Fibroblast of skin of back (primary cell): Measurements from ENCODE around the gene USB1. TPM values are rescaled to one million over a fixed set of nuclear protein-coding genes. Genes with fewer than 3 reads are reported as not detected.

Experiments
- DNase-seq: peaks from one replicate; pipeline ENCODE4 v3.0.0-alpha.2; 2013
- polyA plus RNA-seq, 2 experiments: library from polyadenylated mRNA; unstranded; fragments of 120-200 nt; gene quantifications; one replicate each; pipeline ENCODE4 v1.2.1, GENCODE V29; 2013; ENCODE audit not compliant: insufficient read length in 2 of 2

Gene USB1
- 48.9 TPM for polyA plus RNA-seq (2013, experiment 1 of 2; ENCODE audit: insufficient read length)
- 30.6 TPM for polyA plus RNA-seq (2013, experiment 2 of 2; ENCODE audit: insufficient read length)

- peak; percentile 81 for DNase-seq
Measured at GRCh38 chr16:58000706-58001676, at the start of gene USB1. Gene USB1, plus strand, starts transcription at chr16:58001407. Its CDS starts 77 bp downstream, at chr16:58001484.

- no peak for DNase-seq
Measured at GRCh38 chr16:57952909-57953308, 48.3 kb upstream of the USB1 start.

- DNase-seq = no peak
Measured at GRCh38 chr16:57953857-57954256, 47.4 kb upstream of the USB1 start.

- DNase-seq = no peak
Measured at GRCh38 chr16:57955572-57956188, 45.5 kb upstream of the USB1 start.

- DNase-seq = no peak
Measured at GRCh38 chr16:57956270-57956808, 44.9 kb upstream of the USB1 start.

GRCh38 chr16:57956924-57957672, 44.1 kb upstream of the USB1 start:
- DNase-seq = no peak

GRCh38 chr16:57957673-57958392, 43.4 kb upstream of the USB1 start:
- no peak for DNase-seq

GRCh38 chr16:57958544-57958943, 42.7 kb upstream of the USB1 start:
- DNase-seq = no peak

- no peak for DNase-seq
Measured at GRCh38 chr16:57959121-57959520, 42.1 kb upstream of the USB1 start.

GRCh38 chr16:57959804-57960203, 41.4 kb upstream of the USB1 start:
- no peak for DNase-seq

- no peak for DNase-seq
Measured at GRCh38 chr16:57960310-57960709, 40.9 kb upstream of the USB1 start.

- DNase-seq = no peak
Measured at GRCh38 chr16:57960826-57961472, 40.3 kb upstream of the USB1 start.

GRCh38 chr16:57961538-57961937, 39.7 kb upstream of the USB1 start:
- DNase-seq = no peak

GRCh38 chr16:57962046-57962445, 39.2 kb upstream of the USB1 start:
- DNase-seq = no peak

- DNase-seq = no peak
Measured at GRCh38 chr16:57962756-57963155, 38.5 kb upstream of the USB1 start.

GRCh38 chr16:57964157-57964700, 37.0 kb upstream of the USB1 start:
- no peak for DNase-seq

GRCh38 chr16:57966204-57966771, 34.9 kb upstream of the USB1 start:
- DNase-seq = no peak

GRCh38 chr16:57966986-57967385, 34.2 kb upstream of the USB1 start:
- no peak for DNase-seq

- DNase-seq = no peak
Measured at GRCh38 chr16:57967916-57968315, 33.3 kb upstream of the USB1 start.

- no peak for DNase-seq
Measured at GRCh38 chr16:57969451-57970123, 31.6 kb upstream of the USB1 start.
